HFFc6 (cell line): ENCODE measurements around the gene PRRX1. TPM values are rescaled to one million over a fixed set of nuclear protein-coding genes. Genes with fewer than 3 reads are reported as not detected.

Experiments used
- DNase-seq: peaks from one replicate; pipeline ENCODE4 v3.0.0-alpha.2; 2018
- H3K27ac Mint-ChIP-seq: 2 replicates; pipeline ENCODE4 v1.8.0; 2020; ENCODE audit warnings: mild to moderate bottlenecking, mixed read lengths
- H3K27me3 Mint-ChIP-seq: 2 replicates; pipeline ENCODE4 v1.8.0; 2021; ENCODE audit warnings: mild to moderate bottlenecking, moderate library complexity, mixed read lengths; ENCODE audit not compliant: insufficient read depth
- H3K36me3 Mint-ChIP-seq: 2 replicates; pipeline ENCODE4 v1.8.0; 2021; ENCODE audit warnings: low read depth, mixed read lengths
- H3K4me1 Mint-ChIP-seq: 2 replicates; pipeline ENCODE4 v1.8.0; 2020; ENCODE audit warnings: low read depth, mixed read lengths
- H3K4me3 Mint-ChIP-seq: 2 replicates; pipeline ENCODE4 v1.8.0; 2020; ENCODE audit warnings: mild to moderate bottlenecking, moderate library complexity, mixed read lengths
- H3K9me3 Mint-ChIP-seq: 2 replicates; pipeline ENCODE4 v1.8.0; 2020; ENCODE audit warnings: mild to moderate bottlenecking, mixed read lengths
- total RNA-seq, 6 experiments: library from RNA; stranded (reverse); fragmentation: NEBNext Ultra II Directional; extraction: Animal tissue kit (Norgen Biotek cat#: 25700); gene quantifications; 2 replicates in 1 of 6; 3 replicates in 5 of 6; pipeline ENCODE4 v1.2.3, GENCODE V29; 2021
- TF ChIP-seq, protein P1 (sequence below): fragments of 200-600 bp; sonication (generic); IDR thresholded peaks from 2 replicates; pipeline ENCODE4 v1.5.0; 2021; ENCODE audit warnings: antibody characterized with exemption, mild to moderate bottlenecking

Gene PRRX1
- total RNA-seq, 6 experiments from 2014 or later, result 151 to 310 (median 270) TPM

DNA sequence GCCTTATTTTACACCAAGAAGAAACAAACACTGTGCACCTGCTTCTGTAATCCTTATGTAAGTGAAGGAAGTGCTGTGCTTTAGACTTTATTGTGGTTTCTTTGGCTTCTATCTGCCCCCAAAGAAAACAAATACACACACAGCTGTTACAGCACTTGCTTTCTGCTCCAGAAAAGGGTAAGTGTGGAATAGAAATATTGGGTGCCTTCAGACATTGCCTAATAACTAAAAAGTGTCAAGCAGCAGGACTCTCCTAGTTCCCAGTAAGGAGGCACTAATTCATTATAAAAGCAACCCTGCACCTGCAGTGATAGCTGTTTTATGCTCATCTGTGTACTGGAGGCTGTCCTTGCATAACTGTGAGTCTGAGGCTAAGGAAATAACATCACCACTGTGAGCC, 23.4 kb upstream of the PRRX1 start:
- TF ChIP-seq, protein P1, sequence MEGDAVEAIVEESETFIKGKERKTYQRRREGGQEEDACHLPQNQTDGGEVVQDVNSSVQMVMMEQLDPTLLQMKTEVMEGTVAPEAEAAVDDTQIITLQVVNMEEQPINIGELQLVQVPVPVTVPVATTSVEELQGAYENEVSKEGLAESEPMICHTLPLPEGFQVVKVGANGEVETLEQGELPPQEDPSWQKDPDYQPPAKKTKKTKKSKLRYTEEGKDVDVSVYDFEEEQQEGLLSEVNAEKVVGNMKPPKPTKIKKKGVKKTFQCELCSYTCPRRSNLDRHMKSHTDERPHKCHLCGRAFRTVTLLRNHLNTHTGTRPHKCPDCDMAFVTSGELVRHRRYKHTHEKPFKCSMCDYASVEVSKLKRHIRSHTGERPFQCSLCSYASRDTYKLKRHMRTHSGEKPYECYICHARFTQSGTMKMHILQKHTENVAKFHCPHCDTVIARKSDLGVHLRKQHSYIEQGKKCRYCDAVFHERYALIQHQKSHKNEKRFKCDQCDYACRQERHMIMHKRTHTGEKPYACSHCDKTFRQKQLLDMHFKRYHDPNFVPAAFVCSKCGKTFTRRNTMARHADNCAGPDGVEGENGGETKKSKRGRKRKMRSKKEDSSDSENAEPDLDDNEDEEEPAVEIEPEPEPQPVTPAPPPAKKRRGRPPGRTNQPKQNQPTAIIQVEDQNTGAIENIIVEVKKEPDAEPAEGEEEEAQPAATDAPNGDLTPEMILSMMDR, result no peak
- no peak overlapping the region for H3K27ac Mint-ChIP-seq
- no peak overlapping the region for H3K4me3 Mint-ChIP-seq
- peaks cover 31% of the 10 kb centered on the region for H3K4me1 Mint-ChIP-seq
- DNase-seq, result no peak
- no peaks in the 10 kb centered on the region for H3K27me3 Mint-ChIP-seq
- peaks cover 5% of the 10 kb centered on the region for H3K9me3 Mint-ChIP-seq
- peaks cover 7% of the 10 kb centered on the region for H3K36me3 Mint-ChIP-seq

DNA sequence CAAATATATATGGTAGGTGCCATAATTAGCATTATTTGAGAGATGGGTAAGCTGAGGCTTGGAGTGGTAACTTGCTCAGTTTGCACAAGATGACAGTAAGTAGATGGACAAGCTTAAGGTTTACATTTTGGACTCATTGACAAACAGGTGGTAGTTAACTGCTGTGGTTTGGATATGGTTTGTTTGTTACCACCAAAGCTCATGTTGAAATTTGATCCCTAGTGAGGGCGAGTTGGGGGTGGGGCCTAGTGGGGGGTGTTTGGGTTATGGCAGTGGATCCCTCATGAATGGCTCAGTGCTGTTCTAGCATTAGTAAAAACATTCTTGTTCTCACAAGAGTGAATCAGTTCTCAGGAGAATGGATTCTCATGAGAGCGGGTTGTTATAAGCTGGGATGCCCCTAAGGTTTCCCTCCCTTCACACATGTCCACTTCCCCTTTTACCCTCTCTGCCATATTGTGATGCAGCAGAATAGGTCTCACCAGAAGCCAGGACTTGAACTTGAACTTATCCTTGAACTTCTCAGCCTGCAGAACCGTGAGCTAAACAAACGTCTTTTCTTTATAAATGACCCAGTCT, 6.6 kb upstream of the PRRX1 start:
- DNase-seq, result no peak
- Mint-ChIP-seq H3K9me3 (no peaks in the 10 kb centered on the region; the same call in 1 of the 2 replicates), H3K36me3 (no peaks in the 10 kb centered on the region), H3K27me3 (no peaks in the 10 kb centered on the region), H3K4me1 (peaks cover 29% of the 10 kb centered on the region), H3K4me3 (no peak overlapping the region), H3K27ac (no peak overlapping the region)
- TF ChIP-seq, protein P1, result no peak

- Mint-ChIP-seq H3K4me1 (peaks cover 29% of the 10 kb centered on the region), H3K27me3 (no peaks in the 10 kb centered on the region), H3K27ac (peak overlapping the region; percentile 6; the same call in 1 of the 2 replicates), H3K9me3 (no peaks in the 10 kb centered on the region), H3K36me3 (peaks cover 5% of the 10 kb centered on the region; the same call in 1 of the 2 replicates), H3K4me3 (no peak overlapping the region)
- no peak for DNase-seq
- TF ChIP-seq, protein P1, result peak; percentile 13; the same call in 1 of the 2 replicates
Observed at GRCh38 chr1:170659399-170660035, 4.4 kb upstream of the PRRX1 start.

GRCh38 chr1:170660281-170660713, 3.6 kb upstream of the PRRX1 start:
- Mint-ChIP-seq H3K27me3 (peaks cover 4% of the 10 kb centered on the region; the same call in 1 of the 2 replicates), H3K4me1 (peaks cover 32% of the 10 kb centered on the region), H3K9me3 (peaks cover 6% of the 10 kb centered on the region), H3K4me3 (no peak overlapping the region), H3K27ac (no peak overlapping the region), H3K36me3 (peaks cover 13% of the 10 kb centered on the region)
- DNase-seq, result no peak
- TF ChIP-seq, protein P1, result no peak

DNA sequence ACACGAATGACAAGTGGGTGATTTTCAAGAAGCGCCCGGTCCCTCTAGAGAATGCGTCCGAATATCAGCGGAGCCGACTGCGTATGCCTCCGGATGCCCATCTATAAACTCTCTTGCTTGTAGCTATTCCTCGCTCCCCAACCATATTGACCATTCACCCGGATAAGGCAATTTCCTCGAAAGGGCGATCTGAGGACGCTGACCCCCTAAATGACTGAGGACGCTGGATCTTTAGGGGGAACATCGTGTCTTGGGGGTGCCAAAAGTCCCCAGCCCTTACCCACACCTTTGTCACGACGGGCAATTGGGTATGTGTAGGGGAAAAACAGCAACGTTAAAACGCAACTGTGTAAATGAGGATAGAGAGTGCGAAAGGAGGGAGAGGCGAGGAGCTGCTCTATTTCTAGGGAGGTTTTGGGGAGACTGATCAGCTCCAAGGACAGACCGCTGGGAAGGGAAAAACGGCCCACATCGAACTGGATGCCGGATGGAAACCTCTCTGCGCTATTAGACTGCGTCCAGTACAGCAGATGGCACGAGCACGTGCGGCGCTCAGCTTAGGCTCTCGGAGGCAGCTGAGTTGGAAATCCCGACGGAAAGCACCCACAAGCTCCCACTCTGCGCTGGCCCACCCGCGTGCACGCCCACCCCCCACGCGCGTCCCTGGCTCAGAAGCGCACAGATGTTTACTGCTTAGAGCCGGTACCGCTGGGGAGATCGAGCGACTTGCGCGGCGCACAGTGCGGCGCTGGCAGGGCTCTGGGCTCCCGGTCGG, 2.9 kb upstream of the PRRX1 start:
- no peak for DNase-seq
- TF ChIP-seq, protein P1, result no peak
- H3K36me3 Mint-ChIP-seq, result peaks cover 20% of the 10 kb centered on the region
- H3K4me3 Mint-ChIP-seq, result peak overlapping the region; percentile 94
- peaks cover 6% of the 10 kb centered on the region; the same call in 1 of the 2 replicates for H3K27me3 Mint-ChIP-seq
- peak overlapping the region; percentile 92 for H3K27ac Mint-ChIP-seq
- H3K4me1 Mint-ChIP-seq, result peaks cover 39% of the 10 kb centered on the region
- peaks cover 14% of the 10 kb centered on the region for H3K9me3 Mint-ChIP-seq
